ENCODE results near the gene MATN4.

The MATN4 gene

GRCh38 chr20:45289942-45290676, 18.0 kb downstream of the MATN4 start:
- no peak for DNase-seq

- DNase-seq: no peak
Measured at GRCh38 chr20:45288860-45289259, 19.2 kb downstream of the MATN4 start.

- DNase-seq: no peak
Measured at GRCh38 chr20:45288376-45288775, 19.7 kb downstream of the MATN4 start.

- no peak for DNase-seq
Measured at GRCh38 chr20:45283551-45284057, 24.5 kb downstream of the MATN4 start.

- no peak for DNase-seq
Measured at GRCh38 chr20:45282700-45283550, 25.2 kb downstream of the MATN4 start.

- no peak for DNase-seq
Measured at GRCh38 chr20:45279992-45280391, 28.1 kb downstream of the MATN4 start.

GRCh38 chr20:45275338-45275737, 32.8 kb downstream of the MATN4 start:
- DNase-seq: no peak

GRCh38 chr20:45269754-45270270, 38.3 kb downstream of the MATN4 start:
- no peak for DNase-seq

GRCh38 chr20:45269056-45269455, 39.0 kb downstream of the MATN4 start:
- no peak for DNase-seq

GRCh38 chr20:45268531-45268930, 39.6 kb downstream of the MATN4 start:
- no peak for DNase-seq

GRCh38 chr20:45266977-45267376, 41.1 kb downstream of the MATN4 start:
- DNase-seq: no peak

- DNase-seq: no peak
Measured at GRCh38 chr20:45263556-45264266, 44.4 kb downstream of the MATN4 start.

- DNase-seq: no peak
Measured at GRCh38 chr20:45258664-45259063, 49.4 kb downstream of the MATN4 start.

GRCh38 chr20:45258259-45258658, 49.8 kb downstream of the MATN4 start:
- DNase-seq: no peak

- no peak for DNase-seq
Measured at GRCh38 chr20:45257711-45258110, 50.4 kb downstream of the MATN4 start.

GRCh38 chr20:45257161-45257560, 50.9 kb downstream of the MATN4 start:
- no peak for DNase-seq

GRCh38 chr20:45254383-45255262, 53.5 kb downstream of the MATN4 start, which contains the start of gene SLPI:
Gene SLPI, minus strand, starts transcription at chr20:45254564. Its CDS starts 21 bp downstream, at chr20:45254543.
- DNase-seq: peak in 1 of 14 donors; percentile 3

GRCh38 chr20:45253261-45253660, 54.8 kb downstream of the MATN4 start:
- no peak for DNase-seq

GRCh38 chr20:45251884-45252560, 56.1 kb downstream of the MATN4 start:
- no peak for DNase-seq

- no peak for DNase-seq
Measured at GRCh38 chr20:45248609-45249008, 59.5 kb downstream of the MATN4 start.

GRCh38 chr20:45247865-45248264, 60.2 kb downstream of the MATN4 start:
- DNase-seq: no peak
